HG02623 (cell line): ENCODE results near the gene TAS2R41.
"Not testable (repeated sequence)": the region's sequence is repeated elsewhere in the genome, so short reads cannot be mapped to it uniquely, and the experiment has no call there.

Experiments
- ATAC-seq: cut with Tn5 transposase; IDR thresholded peaks from one replicate; pipeline ENCODE4 v1.9.1; 2021; ENCODE audit warnings: moderate library complexity; ENCODE audit not compliant: unreplicated experiment

Gene TAS2R41

GRCh38 chr7:143455942-143456341 is 21.7 kb upstream of the TAS2R41 start:
- ATAC-seq, result no peak

GRCh38 chr7:143456992-143457793 is 20.5 kb upstream of the TAS2R41 start:
- no peak for ATAC-seq

- no peak for ATAC-seq
These were observed 19.4 kb upstream of the TAS2R41 start for GRCh38 chr7:143458263-143458662.

- ATAC-seq, result no peak
These were observed 19.0 kb upstream of the TAS2R41 start for GRCh38 chr7:143458681-143459080.

GRCh38 chr7:143459359-143459758 is 18.3 kb upstream of the TAS2R41 start:
- no peak for ATAC-seq

- no peak for ATAC-seq
These were observed 17.2 kb upstream of the TAS2R41 start for GRCh38 chr7:143460271-143460979.

- ATAC-seq, result no peak
These were observed 15.6 kb upstream of the TAS2R41 start for GRCh38 chr7:143462045-143462444.

GRCh38 chr7:143463556-143463955 is 14.1 kb upstream of the TAS2R41 start:
- ATAC-seq, result no peak

- ATAC-seq, result no peak
These were observed 13.7 kb upstream of the TAS2R41 start for GRCh38 chr7:143463957-143464356.

- ATAC-seq, result no peak
These were observed 9.9 kb upstream of the TAS2R41 start for GRCh38 chr7:143467724-143468123.

GRCh38 chr7:143472071-143472689 is 5.5 kb upstream of the TAS2R41 start:
- not testable (repeated sequence) for ATAC-seq

GRCh38 chr7:143479055-143479766 is 1.5 kb downstream of the TAS2R41 start:
- ATAC-seq, result no peak

GRCh38 chr7:143480501-143480900 is 2.8 kb downstream of the TAS2R41 start:
- no peak for ATAC-seq

GRCh38 chr7:143484119-143484518 is 6.4 kb downstream of the TAS2R41 start:
- ATAC-seq, result no peak

- ATAC-seq, result no peak
These were observed 7.4 kb downstream of the TAS2R41 start for GRCh38 chr7:143485094-143485493.

GRCh38 chr7:143485500-143485899 is 7.8 kb downstream of the TAS2R41 start:
- ATAC-seq, result no peak

GRCh38 chr7:143486266-143486665 is 8.6 kb downstream of the TAS2R41 start:
- ATAC-seq, result not testable (repeated sequence)

GRCh38 chr7:143487061-143487460 is 9.4 kb downstream of the TAS2R41 start:
- no peak for ATAC-seq

- ATAC-seq, result no peak
These were observed 9.9 kb downstream of the TAS2R41 start for GRCh38 chr7:143487566-143487965.

- ATAC-seq, result no peak
These were observed 13.1 kb downstream of the TAS2R41 start for GRCh38 chr7:143490717-143491306.

- no peak for ATAC-seq
These were observed 14.4 kb downstream of the TAS2R41 start for GRCh38 chr7:143492043-143492471.
